ENCODE results near the gene PRKCB.

DNA sequence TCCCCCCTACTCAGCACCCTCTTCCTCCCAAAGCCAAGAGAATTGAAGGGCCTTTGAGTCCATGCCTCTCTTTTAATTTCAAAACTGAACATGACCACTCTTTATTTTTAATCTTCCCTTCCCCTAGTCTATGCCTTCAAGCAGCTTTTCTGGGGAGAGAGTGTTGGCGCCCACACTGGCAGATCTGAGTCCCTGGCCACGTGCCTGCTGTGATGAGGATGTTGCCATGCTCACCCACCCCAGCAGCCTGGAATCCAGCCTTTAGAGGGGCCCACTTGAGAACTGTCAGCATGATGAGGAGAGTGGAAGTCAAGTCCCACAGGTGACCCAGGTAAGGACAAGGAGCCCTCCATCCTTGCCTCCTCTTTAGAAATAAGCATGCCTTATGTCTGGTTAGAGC, 400.0 kb downstream of the PRKCB start:
- TF ChIP-seq POLR2A (IDR thresholded peaks at IDR 0.05; ENCODE audit: low read length), result no peak
- no peak for TF ChIP-seq CHD2 (IDR thresholded peaks at IDR 0.05; ENCODE audit: low read length, partially characterized antibody)

Data from A549 (cell line).